Measurements from ENCODE around the gene MRPS26.

DNA sequence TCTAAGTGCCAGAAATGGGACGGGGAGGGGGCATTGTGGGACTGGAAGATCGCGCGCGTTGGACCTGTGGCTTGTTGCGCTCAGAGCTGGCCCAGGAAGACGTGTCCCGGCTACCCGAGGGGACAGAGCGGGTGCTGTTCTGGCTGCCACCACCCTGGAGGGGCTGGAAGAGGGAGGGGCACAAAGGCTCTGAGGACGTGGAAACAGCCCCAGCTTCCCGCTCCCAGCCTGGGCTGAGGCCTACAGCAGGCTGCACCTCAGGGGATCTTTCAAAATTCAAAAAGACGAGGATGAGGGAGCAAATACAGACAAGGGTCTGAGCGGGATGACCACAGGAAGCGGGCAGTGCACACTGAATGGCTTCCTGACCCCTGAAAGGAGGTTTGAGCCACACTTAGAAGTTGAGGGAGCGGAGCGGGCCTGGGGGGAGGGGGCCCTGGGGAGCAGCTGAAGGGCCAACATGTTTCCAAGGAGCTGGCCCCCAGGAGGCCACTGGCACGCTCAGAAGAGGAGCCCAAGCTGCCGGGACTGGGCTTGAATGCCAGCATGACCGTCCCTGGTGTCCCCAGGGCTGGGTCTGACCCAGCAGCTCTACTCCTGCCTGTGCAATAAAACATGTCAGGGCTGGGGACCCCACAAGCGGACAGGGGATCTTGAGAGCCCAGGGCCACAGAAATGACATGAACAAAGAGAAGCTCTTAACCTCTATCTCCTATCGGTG lies 26.8 kb downstream of the MRPS26 start:
- TF ChIP-seq, protein P1, sequence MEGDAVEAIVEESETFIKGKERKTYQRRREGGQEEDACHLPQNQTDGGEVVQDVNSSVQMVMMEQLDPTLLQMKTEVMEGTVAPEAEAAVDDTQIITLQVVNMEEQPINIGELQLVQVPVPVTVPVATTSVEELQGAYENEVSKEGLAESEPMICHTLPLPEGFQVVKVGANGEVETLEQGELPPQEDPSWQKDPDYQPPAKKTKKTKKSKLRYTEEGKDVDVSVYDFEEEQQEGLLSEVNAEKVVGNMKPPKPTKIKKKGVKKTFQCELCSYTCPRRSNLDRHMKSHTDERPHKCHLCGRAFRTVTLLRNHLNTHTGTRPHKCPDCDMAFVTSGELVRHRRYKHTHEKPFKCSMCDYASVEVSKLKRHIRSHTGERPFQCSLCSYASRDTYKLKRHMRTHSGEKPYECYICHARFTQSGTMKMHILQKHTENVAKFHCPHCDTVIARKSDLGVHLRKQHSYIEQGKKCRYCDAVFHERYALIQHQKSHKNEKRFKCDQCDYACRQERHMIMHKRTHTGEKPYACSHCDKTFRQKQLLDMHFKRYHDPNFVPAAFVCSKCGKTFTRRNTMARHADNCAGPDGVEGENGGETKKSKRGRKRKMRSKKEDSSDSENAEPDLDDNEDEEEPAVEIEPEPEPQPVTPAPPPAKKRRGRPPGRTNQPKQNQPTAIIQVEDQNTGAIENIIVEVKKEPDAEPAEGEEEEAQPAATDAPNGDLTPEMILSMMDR (IDR thresholded peaks at IDR 0.05 in 4 of 5, conservative IDR thresholded peaks at IDR 0.05 in 1 of 5), result no peak
- TF ChIP-seq POLR2A (IDR thresholded peaks at IDR 0.05), result no peak
